Osteocyte (in vitro differentiated cells): ENCODE data around the gene TCHH. TPM values are rescaled to one million over a fixed set of nuclear protein-coding genes. Genes with fewer than 3 reads are reported as not detected.

Experiments
- DNase-seq: peaks from one replicate; pipeline ENCODE4 v3.0.0; 2021; ENCODE audit warnings: mixed read lengths; ENCODE audit not compliant: unreplicated experiment; ENCODE audit errors: extremely low spot score
- H3K27ac Mint-ChIP-seq: one replicate; pipeline ENCODE4 v1.8.0; 2021; ENCODE audit warnings: mild to moderate bottlenecking, mixed read lengths; ENCODE audit not compliant: unreplicated experiment
- H3K27me3 Mint-ChIP-seq: one replicate; pipeline ENCODE4 v1.8.0; 2021; ENCODE audit warnings: mixed read lengths; ENCODE audit not compliant: unreplicated experiment
- H3K36me3 Mint-ChIP-seq: one replicate; pipeline ENCODE4 v1.8.0; 2021; ENCODE audit warnings: mixed read lengths; ENCODE audit not compliant: unreplicated experiment
- H3K4me1 Mint-ChIP-seq: one replicate; pipeline ENCODE4 v1.8.0; 2021; ENCODE audit warnings: mixed read lengths; ENCODE audit not compliant: unreplicated experiment
- H3K4me3 Mint-ChIP-seq: one replicate; pipeline ENCODE4 v1.8.0; 2021; ENCODE audit warnings: mild to moderate bottlenecking, moderate library complexity, mixed read lengths; ENCODE audit not compliant: unreplicated experiment
- H3K9me3 Mint-ChIP-seq: one replicate; pipeline ENCODE4 v1.8.0; 2021; ENCODE audit warnings: mixed read lengths; ENCODE audit not compliant: unreplicated experiment
- total RNA-seq: library from RNA; stranded (reverse); gene quantifications from 2 replicates; pipeline ENCODE4 v1.2.1, GENCODE V29; 2021
- TF ChIP-seq, protein P1 (sequence below): fragments of 200-600 bp; sonication (generic); IDR thresholded peaks from 2 replicates; pipeline ENCODE4 v1.5.0; 2021; ENCODE audit warnings: antibody characterized with exemption, mild to moderate bottlenecking, moderate library complexity

The TCHH gene
- total RNA-seq, 1 donor from 2014 or later: 0.05 TPM

DNA sequence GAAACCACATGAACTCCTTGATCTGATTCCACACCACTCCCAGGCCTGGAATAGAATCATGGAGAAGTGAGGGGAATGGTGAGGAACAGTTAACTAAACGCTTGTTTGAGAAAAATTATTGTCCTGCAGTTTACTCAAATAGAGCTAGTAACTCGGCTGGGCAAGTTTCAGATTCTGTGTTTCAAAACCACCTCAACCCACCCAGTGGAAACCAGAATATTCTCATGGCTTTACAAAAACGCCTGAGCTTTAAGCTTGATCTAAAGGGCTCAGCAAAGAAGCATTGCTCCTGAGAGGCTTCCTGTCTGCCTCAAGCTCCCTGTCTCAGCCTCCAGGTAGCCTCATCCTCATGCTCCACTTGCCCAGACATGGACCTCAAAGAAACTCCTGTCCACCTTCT is 42.9 kb downstream of the TCHH start:
- H3K9me3 Mint-ChIP-seq: no peaks in the 10 kb centered on the region
- H3K36me3 Mint-ChIP-seq: no peaks in the 10 kb centered on the region
- TF ChIP-seq, protein P1, sequence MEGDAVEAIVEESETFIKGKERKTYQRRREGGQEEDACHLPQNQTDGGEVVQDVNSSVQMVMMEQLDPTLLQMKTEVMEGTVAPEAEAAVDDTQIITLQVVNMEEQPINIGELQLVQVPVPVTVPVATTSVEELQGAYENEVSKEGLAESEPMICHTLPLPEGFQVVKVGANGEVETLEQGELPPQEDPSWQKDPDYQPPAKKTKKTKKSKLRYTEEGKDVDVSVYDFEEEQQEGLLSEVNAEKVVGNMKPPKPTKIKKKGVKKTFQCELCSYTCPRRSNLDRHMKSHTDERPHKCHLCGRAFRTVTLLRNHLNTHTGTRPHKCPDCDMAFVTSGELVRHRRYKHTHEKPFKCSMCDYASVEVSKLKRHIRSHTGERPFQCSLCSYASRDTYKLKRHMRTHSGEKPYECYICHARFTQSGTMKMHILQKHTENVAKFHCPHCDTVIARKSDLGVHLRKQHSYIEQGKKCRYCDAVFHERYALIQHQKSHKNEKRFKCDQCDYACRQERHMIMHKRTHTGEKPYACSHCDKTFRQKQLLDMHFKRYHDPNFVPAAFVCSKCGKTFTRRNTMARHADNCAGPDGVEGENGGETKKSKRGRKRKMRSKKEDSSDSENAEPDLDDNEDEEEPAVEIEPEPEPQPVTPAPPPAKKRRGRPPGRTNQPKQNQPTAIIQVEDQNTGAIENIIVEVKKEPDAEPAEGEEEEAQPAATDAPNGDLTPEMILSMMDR: no peak
- H3K4me1 Mint-ChIP-seq: no peaks in the 10 kb centered on the region
- DNase-seq: no peak
- H3K27me3 Mint-ChIP-seq: peaks cover 41% of the 10 kb centered on the region
- H3K27ac Mint-ChIP-seq: no peak overlapping the region
- no peak overlapping the region for H3K4me3 Mint-ChIP-seq

DNA sequence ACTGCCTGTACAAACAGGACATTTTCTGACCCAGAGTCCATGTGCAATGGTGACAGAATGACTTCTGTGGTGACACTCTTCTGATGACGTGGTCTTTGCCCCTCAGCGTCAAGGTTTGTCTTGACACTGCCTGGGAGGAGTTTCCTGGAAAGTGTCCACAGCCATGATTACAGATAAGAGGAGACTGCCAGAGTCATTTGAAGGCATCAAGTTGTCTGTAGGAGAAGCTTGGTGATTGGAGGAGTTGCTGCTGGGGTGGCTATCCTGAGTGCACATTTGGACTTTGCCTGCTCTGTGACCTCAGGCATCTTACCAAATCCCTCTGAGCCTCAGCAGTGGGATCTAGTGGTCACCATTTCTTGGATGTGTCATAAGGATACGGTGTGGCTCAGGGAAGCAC is 44.1 kb downstream of the TCHH start:
- no peaks in the 10 kb centered on the region for H3K4me1 Mint-ChIP-seq

DNA sequence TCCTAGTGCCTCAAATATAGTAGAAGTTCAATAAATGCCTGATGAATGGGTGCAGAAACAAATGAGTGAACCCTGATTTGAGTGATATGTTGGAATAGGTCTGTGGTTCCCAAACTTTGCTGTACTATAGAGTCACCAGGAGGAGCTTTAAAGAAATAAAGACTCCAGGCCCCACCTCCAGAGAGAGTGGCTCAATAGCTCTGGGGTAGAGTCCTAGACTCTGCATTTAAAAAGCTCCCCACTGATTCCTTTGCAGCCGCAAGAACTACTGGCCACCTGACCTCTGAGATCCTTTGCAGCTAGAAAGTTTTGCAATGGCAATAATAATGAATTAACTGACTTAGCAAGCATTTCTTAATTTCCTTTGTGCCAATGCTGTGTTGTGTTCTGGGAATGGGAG is 47.3 kb downstream of the TCHH start:
- TF ChIP-seq, protein P1: no peak
- no peaks in the 10 kb centered on the region for H3K9me3 Mint-ChIP-seq
- H3K36me3 Mint-ChIP-seq: no peaks in the 10 kb centered on the region
- no peak for DNase-seq
- H3K27me3 Mint-ChIP-seq: peaks cover 34% of the 10 kb centered on the region
- no peak overlapping the region for H3K27ac Mint-ChIP-seq
- H3K4me3 Mint-ChIP-seq: no peak overlapping the region
- H3K4me1 Mint-ChIP-seq: no peaks in the 10 kb centered on the region

More for the DNA sequence above, 44.1 kb downstream of the TCHH start:
- Mint-ChIP-seq H3K9me3 (no peaks in the 10 kb centered on the region), H3K27ac (no peak overlapping the region), H3K27me3 (peaks cover 46% of the 10 kb centered on the region), H3K4me3 (no peak overlapping the region), H3K36me3 (no peaks in the 10 kb centered on the region)
- TF ChIP-seq, protein P1: no peak
- no peak for DNase-seq

DNA sequence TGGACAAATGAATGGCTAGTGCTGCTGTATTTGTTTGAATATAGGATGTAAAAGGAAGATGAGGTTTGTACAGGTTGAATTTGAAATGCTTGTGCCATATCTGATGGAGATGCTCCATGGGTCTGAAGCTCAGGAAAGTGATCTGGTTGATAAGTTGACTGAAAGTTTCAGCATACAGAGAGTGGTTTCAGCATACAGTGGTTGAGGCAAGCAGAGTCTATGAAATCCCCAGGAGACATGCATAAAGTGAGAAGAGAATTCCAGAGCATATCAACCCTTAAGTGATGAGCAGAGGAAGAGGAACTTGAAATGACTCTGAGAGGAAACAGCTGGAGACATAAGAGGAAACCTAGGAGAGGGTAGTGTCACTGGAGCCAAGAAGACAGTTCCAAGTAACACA is 48.1 kb downstream of the TCHH start:
- Mint-ChIP-seq H3K9me3 (no peaks in the 10 kb centered on the region), H3K27ac (no peak overlapping the region), H3K4me1 (no peaks in the 10 kb centered on the region), H3K27me3 (peaks cover 31% of the 10 kb centered on the region), H3K4me3 (no peak overlapping the region), H3K36me3 (no peaks in the 10 kb centered on the region)
- no peak for DNase-seq
- TF ChIP-seq, protein P1: no peak

DNA sequence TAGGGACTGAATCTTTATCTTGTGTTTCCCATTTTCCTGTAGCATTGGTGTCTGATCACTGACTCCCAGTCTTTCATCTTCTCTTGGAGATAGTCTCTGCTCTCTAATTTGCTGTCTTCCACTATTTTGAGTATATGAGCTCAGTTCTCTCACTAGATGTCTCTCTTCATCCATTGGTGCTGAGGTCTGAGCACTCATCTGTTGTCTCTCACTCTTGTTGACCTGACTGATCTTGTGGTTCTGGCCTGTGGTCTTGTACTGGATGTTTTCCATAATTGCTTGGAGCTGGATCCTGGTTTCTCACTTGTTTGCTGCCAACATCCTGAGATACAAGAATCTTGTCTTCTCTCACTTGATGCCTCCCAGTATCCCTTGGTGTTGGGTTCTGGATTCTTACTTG is 53.3 kb downstream of the TCHH start:
- TF ChIP-seq, protein P1: no peak
- Mint-ChIP-seq H3K27ac (no peak overlapping the region), H3K4me3 (no peak overlapping the region), H3K36me3 (no peaks in the 10 kb centered on the region), H3K9me3 (no peaks in the 10 kb centered on the region), H3K27me3 (peaks cover 22% of the 10 kb centered on the region), H3K4me1 (no peaks in the 10 kb centered on the region)
- DNase-seq: no peak

Other genes with a start within 250 kb of the TCHH start
- gene THEM4, start 205.9 kb downstream of the TCHH start, total RNA-seq: 11.8 and 12.3 TPM in 2 replicates
- gene S100A10, start 121.6 kb downstream of the TCHH start, total RNA-seq: 227 and 234 TPM in 2 replicates
- 443 and 446 TPM in 2 replicates for gene S100A11, start 78.4 kb downstream of the TCHH start, total RNA-seq
- not detected in 2 replicates for gene TCHHL1, start 26.4 kb downstream of the TCHH start, total RNA-seq
- gene RPTN, start 43.8 kb upstream of the TCHH start, total RNA-seq: not detected in 2 replicates
- gene HRNR, start 108.7 kb upstream of the TCHH start, total RNA-seq: not detected in 2 replicates
- gene FLG, start 209.8 kb upstream of the TCHH start, total RNA-seq: not detected in 2 replicates
- gene FLG2, start 244.6 kb upstream of the TCHH start, total RNA-seq: not detected in 2 replicates